Activated CD4-positive, alpha-beta memory T cell treated with anti-CD3 and anti-CD28 coated beads, Interleukin-2, amount 10 ng/mL, durations not matched to agents 7 days and 5 days (primary cell): Measurements from ENCODE around the gene ISYNA1. TPM values are rescaled to one million over a fixed set of nuclear protein-coding genes. Genes with fewer than 3 reads are reported as not detected.
A peak's percentile ranks its signal among the peaks of the same experiment; 100 is the strongest.

Experiments used
- CTCF ChIA-PET: fragments of 350-600 bp; sonication (Branson Sonifier 250); formaldehyde crosslinking; loops from one replicate; lab custom pipeline; 2021; ENCODE audit warnings: antibody characterized with exemption, inconsistent platforms; lab: Charles Lee
- POLR2A ChIA-PET: fragments of 350-600 bp; sonication (Branson Sonifier 250); formaldehyde crosslinking; loops from one replicate; lab custom pipeline; 2021; ENCODE audit warnings: antibody characterized with exemption; lab: Charles Lee
- DNase-seq: peaks from one replicate; pipeline ENCODE4 v3.0.0-alpha.2; 2020
- H3K27ac Mint-ChIP-seq: one replicate; pipeline ENCODE4 v1.8.0; 2021; ENCODE audit warnings: mild to moderate bottlenecking, mixed read lengths
- H3K27me3 Mint-ChIP-seq: one replicate; pipeline ENCODE4 v1.8.0; 2021; ENCODE audit warnings: mixed read lengths
- H3K36me3 Mint-ChIP-seq: one replicate; pipeline ENCODE4 v1.8.0; 2021; ENCODE audit warnings: low read depth, mixed read lengths
- H3K4me1 Mint-ChIP-seq: one replicate; pipeline ENCODE4 v1.8.0; 2021; ENCODE audit warnings: mixed read lengths
- H3K4me3 Mint-ChIP-seq: one replicate; pipeline ENCODE4 v1.8.0; 2021; ENCODE audit warnings: mild to moderate bottlenecking, mixed read lengths
- H3K9me3 Mint-ChIP-seq: one replicate; pipeline ENCODE4 v1.8.0; 2021; ENCODE audit warnings: mixed read lengths
- total RNA-seq, 2 experiments: library from RNA; stranded (reverse); gene quantifications; one replicate each; pipeline ENCODE4 v1.2.3, GENCODE V29; 2021

The ISYNA1 gene
- total RNA-seq, 2 experiments from 2014 or later, result 16.7 to 18.0 TPM

GRCh38 chr19:18433735-18434398, 4.1 kb downstream of the ISYNA1 start:
- H3K36me3 Mint-ChIP-seq, result peaks cover 28% of the 10 kb centered on the region
- POLR2A ChIA-PET, result no interaction called here
- no peaks in the 10 kb centered on the region for H3K9me3 Mint-ChIP-seq
- DNase-seq, result no peak
- no peak overlapping the region for H3K4me3 Mint-ChIP-seq
- CTCF ChIA-PET, result interaction anchor here (0.5 to 1.0 kb wide), 2 partner anchors 129 to 1172 kb away, joined by 3 read pairs; no protein-coding TSS in a partner anchor
- H3K27ac Mint-ChIP-seq, result no peak overlapping the region
- no peaks in the 10 kb centered on the region for H3K27me3 Mint-ChIP-seq
- peaks cover 39% of the 10 kb centered on the region for H3K4me1 Mint-ChIP-seq

GRCh38 chr19:18433015-18433691, 4.8 kb downstream of the ISYNA1 start:
- Mint-ChIP-seq H3K27me3 (no peaks in the 10 kb centered on the region), H3K9me3 (no peaks in the 10 kb centered on the region), H3K4me1 (peaks cover 44% of the 10 kb centered on the region), H3K36me3 (peaks cover 28% of the 10 kb centered on the region), H3K4me3 (no peak overlapping the region), H3K27ac (no peak overlapping the region)
- no peak for DNase-seq
- ChIA-PET POLR2A (interaction anchor here (1.5 to 3.2 kb wide), 2 partner anchors 10 to 14 kb away, joined by 5 to 17 read pairs; partner anchors contain the start of gene SSBP4), CTCF (no interaction called here)

DNA sequence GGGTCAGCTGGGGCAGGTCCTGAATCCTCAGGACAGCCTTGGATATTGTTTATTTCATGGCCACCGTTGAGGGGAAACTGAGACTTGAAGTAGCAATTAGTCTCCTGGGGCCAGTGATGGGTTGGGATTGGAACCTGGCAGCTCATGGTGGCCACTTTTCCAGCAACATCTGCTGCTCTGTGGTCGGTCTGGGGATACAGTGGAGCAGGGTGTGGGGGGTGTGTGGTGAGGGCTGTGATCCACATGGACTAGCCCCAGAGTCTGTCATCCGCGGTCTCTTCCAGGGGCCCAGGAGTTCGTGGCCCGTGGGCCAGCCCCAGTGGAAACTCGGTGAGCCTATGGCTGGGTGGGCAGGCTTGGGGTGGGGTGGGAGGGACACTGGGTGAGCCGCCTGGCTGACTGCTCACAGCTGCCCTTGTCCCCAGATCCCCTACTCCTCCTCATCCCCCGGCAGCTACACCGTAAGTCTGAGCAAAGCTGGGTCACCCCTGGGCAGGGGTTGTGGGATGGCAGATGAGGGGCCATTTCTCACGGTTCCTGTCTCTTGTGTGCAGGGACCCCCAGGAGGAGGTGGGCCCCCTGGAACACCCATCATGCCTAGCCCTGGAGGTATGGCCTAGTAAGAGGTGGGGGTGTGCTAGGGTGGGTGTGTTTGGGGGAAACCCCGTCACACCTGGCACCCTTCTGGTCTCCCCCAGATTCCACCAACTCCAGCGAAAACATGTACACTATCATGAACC, 5.5 kb downstream of the ISYNA1 start:
- no peak for DNase-seq
- Mint-ChIP-seq H3K27me3 (no peaks in the 10 kb centered on the region), H3K36me3 (peaks cover 28% of the 10 kb centered on the region), H3K4me1 (peaks cover 41% of the 10 kb centered on the region), H3K9me3 (no peaks in the 10 kb centered on the region), H3K27ac (no peak overlapping the region), H3K4me3 (no peak overlapping the region)
- ChIA-PET CTCF (interaction anchor here (0.9 kb wide), 1 partner anchor 13 kb away, joined by 3 read pairs; the partner anchor contains the start of gene SSBP4), POLR2A (interaction anchor here (1.2 to 3.2 kb wide), 3 partner anchors 10 to 18 kb away, joined by 3 to 17 read pairs (median 5); partner anchors contain the start of gene SSBP4)

DNA sequence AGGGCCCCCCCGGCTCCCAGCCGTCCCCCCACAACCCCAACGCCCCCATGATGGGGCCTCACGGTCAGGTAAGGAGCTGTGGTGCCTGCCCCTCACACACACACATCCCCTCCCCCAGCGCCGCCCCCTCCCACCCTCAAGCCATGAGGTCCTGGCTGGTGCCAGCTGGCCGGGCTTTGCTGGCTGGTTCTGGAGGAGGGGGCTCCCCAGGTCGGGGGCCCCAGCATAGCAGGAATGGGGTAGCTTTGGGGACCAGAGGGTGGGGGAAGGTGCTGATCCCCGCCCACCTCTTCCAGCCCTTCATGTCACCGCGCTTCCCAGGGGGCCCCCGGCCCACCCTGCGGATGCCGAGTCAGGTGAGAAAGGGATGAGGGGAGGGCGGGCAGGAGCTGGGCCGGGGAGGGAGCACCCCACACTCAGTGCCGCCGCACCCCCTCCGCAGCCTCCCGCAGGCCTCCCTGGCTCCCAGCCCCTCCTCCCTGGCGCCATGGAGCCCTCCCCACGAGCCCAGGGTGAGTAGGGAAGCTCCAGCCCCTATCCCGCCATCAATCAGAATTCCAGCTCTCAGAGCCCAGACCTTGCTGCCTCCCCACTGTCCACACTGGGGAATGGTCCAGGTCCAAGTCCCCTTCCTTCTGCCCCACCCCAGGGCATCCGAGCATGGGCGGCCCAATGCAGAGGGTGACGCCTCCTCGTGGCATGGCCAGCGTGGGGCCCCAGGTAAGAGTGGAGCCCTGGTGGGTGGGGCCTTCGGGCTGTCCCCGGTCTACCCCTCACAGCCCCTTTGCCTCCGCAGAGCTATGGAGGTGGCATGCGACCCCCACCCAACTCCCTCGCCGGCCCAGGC, 6.4 kb downstream of the ISYNA1 start:
- DNase-seq, result no peak
- ChIA-PET POLR2A (interaction anchor here (1.0 to 3.2 kb wide), 4 partner anchors 9 to 17 kb away, joined by 3 to 17 read pairs (median 4); partner anchors contain the start of gene SSBP4), CTCF (interaction anchor here (0.9 kb wide), 1 partner anchor 12 kb away, joined by 3 read pairs; the partner anchor contains the start of gene SSBP4)
- H3K4me1 Mint-ChIP-seq, result peaks cover 40% of the 10 kb centered on the region
- no peaks in the 10 kb centered on the region for H3K9me3 Mint-ChIP-seq
- no peak overlapping the region for H3K4me3 Mint-ChIP-seq
- H3K27me3 Mint-ChIP-seq, result no peaks in the 10 kb centered on the region
- H3K27ac Mint-ChIP-seq, result no peak overlapping the region
- H3K36me3 Mint-ChIP-seq, result peaks cover 28% of the 10 kb centered on the region

DNA sequence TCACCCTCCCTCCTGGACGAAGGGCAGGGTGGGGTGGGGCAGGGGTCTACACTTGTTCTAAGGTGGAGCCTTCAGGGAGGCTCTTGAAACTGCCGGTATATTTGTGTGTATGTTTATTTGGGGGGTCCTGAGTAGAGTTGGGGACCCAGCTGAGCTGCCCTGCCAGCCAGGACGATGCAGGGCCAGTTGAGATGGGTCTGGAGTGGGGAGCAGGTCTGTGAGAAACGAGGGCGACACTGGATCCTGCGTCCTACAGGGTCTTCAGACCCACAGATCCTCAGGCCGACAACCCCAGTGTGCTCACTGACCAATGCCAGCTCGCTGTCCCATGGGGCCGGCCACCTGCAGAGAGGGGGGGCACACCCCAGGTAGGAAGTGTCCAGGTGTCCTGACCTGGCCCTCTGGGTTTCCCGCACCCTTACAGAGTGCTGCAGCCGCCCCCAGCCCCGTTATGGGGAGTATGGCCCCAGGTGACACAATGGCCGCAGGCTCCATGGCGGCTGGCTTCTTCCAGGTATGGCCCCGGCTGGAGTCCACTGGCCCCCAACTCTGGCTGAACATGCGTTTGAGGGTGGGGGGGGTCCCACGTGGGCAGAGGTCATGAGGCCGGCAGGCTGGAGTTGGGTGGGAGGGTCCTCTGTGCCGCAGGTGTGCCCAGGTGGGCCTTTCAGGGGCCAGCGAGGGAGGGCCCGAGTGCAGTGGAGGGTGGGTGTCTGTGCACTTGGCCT, 7.4 kb downstream of the ISYNA1 start:
- no peak for DNase-seq
- ChIA-PET POLR2A (interaction anchor here (1.0 to 3.2 kb wide), 2 partner anchors 8 to 13 kb away, joined by 4 to 17 read pairs; no protein-coding TSS in a partner anchor), CTCF (no interaction called here)
- Mint-ChIP-seq H3K27me3 (no peaks in the 10 kb centered on the region), H3K9me3 (no peaks in the 10 kb centered on the region), H3K4me3 (no peak overlapping the region), H3K27ac (peak overlapping the region; percentile 69), H3K4me1 (peaks cover 37% of the 10 kb centered on the region), H3K36me3 (peaks cover 20% of the 10 kb centered on the region)

GRCh38 chr19:18429717-18430416, 8.1 kb downstream of the ISYNA1 start:
- H3K9me3 Mint-ChIP-seq, result no peaks in the 10 kb centered on the region
- H3K36me3 Mint-ChIP-seq, result peaks cover 15% of the 10 kb centered on the region
- ChIA-PET CTCF (interaction anchor here (1.8 kb wide), 1 partner anchor 41 kb away, joined by 4 read pairs; no protein-coding TSS in a partner anchor), POLR2A (interaction anchor here (1.5 to 3.2 kb wide), 5 partner anchors 7 to 150 kb away, joined by 3 to 29 read pairs (median 15); partner anchors contain the start of gene SSBP4)
- peak overlapping the region; percentile 56 for H3K4me3 Mint-ChIP-seq
- no peaks in the 10 kb centered on the region for H3K27me3 Mint-ChIP-seq
- peak overlapping the region; percentile 82 for H3K27ac Mint-ChIP-seq
- H3K4me1 Mint-ChIP-seq, result peaks cover 40% of the 10 kb centered on the region
- DNase-seq, result peak; percentile 52

DNA sequence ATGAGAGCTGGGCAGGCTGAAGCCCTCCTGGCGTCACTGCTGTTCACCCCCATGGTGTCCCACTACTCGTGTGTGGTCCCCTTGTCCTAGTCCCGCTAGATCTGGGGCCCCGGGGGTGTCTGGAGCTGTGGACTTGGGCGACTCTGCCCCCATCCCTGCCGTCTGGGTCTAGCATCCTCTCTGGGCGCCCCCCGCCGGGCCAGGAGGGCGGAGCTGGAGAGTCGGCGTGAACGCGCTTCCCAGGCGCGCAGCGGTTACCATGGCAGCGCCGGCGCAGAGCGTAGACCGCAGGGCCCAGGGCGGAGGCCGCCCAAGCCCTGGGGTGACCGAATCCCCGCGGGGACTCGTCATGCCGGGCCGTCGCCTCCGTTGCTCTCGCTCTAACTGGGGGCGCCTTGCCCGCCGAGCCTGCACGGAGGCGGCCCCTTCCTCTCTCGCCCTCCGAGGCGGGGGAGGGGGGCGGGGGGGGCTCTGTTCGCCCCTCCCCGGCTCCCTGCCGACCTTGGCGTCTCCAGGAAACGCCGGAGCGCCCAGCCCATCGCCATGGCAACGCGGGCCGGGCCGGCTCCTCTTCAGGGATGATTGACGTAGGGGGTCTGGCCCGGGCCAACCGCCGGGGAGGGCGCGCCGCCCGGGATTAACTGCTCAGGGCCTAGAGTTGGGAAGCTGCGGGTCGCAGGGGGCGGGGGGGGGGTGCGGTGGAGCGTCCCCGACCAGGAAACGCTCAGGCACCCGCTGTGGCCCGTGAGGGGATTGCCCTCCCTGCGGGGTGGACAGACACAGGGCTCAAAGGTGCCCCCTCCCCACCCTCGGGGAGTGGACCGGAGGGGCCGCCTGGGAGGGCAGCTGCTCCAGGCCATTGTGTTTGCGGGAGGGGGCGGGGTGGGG, 8.9 kb downstream of the ISYNA1 start:
- POLR2A ChIA-PET, result interaction anchor here (0.6 to 2.8 kb wide), 6 partner anchors 9 to 155 kb away, joined by 3 to 29 read pairs (median 5); partner anchors contain the start of genes IQCN and SSBP4
- no peaks in the 10 kb centered on the region for H3K27me3 Mint-ChIP-seq
- CTCF ChIA-PET, result interaction anchor here (0.6 to 1.8 kb wide), 2 partner anchors 40 to 500 kb away, joined by 3 to 4 read pairs; no protein-coding TSS in a partner anchor
- DNase-seq, result peak; percentile 87
- H3K9me3 Mint-ChIP-seq, result no peaks in the 10 kb centered on the region
- H3K27ac Mint-ChIP-seq, result peak overlapping the region; percentile 67
- peaks cover 10% of the 10 kb centered on the region for H3K36me3 Mint-ChIP-seq
- H3K4me3 Mint-ChIP-seq, result peak overlapping the region; percentile 56
- H3K4me1 Mint-ChIP-seq, result peaks cover 43% of the 10 kb centered on the region

DNA sequence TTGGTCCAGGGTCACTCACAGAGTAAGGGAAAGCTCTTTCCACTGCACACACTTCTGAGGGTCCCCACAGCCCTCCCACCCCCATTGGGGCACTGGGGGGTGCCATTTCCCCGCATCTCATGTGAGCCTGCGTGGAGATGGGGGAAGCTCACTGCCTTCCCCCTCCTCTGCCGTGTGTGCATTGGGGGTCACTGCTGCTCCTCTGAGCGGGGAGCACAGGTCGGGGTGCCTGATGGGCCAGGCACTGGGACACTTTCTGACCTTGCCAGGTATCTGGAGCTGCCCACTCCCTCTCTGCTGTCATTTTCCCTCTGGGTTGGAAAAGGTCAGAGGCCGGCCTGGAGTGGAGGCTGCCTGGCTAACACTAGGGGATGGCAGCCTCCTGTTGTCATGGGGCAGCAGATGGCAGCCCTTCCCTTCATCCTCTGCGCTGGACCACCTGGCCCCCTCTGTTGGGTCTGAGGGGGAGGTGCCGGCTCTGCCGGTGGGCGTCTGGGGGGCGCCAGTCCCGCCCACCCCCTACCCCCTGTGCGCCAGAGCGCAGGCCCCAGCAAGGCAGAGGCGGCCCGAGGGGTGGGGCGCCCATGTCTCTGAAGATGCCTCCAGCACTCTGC, 9.7 kb downstream of the ISYNA1 start:
- no peaks in the 10 kb centered on the region for H3K27me3 Mint-ChIP-seq
- POLR2A ChIA-PET, result interaction anchor here (1.2 to 2.8 kb wide), 5 partner anchors 9 to 148 kb away, joined by 3 to 29 read pairs (median 6); partner anchors contain the start of gene SSBP4
- CTCF ChIA-PET, result interaction anchor here (0.6 to 1.8 kb wide), 2 partner anchors 39 to 501 kb away, joined by 3 to 4 read pairs; no protein-coding TSS in a partner anchor
- H3K4me3 Mint-ChIP-seq, result no peak overlapping the region
- no peaks in the 10 kb centered on the region for H3K9me3 Mint-ChIP-seq
- H3K27ac Mint-ChIP-seq, result no peak overlapping the region
- DNase-seq, result no peak
- H3K4me1 Mint-ChIP-seq, result peaks cover 50% of the 10 kb centered on the region
- H3K36me3 Mint-ChIP-seq, result peaks cover 12% of the 10 kb centered on the region

DNA sequence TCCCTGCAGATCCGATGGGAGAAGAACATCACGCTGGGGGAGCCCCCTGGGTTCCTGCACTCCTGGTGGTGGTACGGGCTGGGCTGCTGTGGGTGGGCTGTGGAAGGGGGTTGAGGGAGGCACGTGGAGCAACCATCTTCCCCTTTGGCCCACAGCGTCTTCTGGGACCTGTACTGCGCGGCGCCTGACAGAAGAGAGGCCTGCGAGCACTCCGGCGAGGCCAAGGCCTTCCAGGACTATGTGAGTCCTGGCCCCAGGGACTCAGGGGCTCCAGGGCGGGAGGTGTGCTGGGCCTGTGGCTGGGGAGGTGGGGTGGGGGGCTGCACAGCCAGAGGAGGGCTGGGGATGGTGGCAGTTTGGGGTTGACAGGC, 10.2 kb downstream of the ISYNA1 start:
- H3K4me3 Mint-ChIP-seq, result no peak overlapping the region
- H3K4me1 Mint-ChIP-seq, result peaks cover 55% of the 10 kb centered on the region
- no peak for DNase-seq
- H3K27ac Mint-ChIP-seq, result no peak overlapping the region
- peaks cover 18% of the 10 kb centered on the region for H3K36me3 Mint-ChIP-seq
- ChIA-PET POLR2A (interaction anchor here (2.0 to 2.8 kb wide), 3 partner anchors 8 to 147 kb away, joined by 6 to 29 read pairs (median 15); partner anchors contain the start of gene SSBP4), CTCF (no interaction called here)
- H3K27me3 Mint-ChIP-seq, result no peaks in the 10 kb centered on the region
- no peaks in the 10 kb centered on the region for H3K9me3 Mint-ChIP-seq
